ENCODE measurements around the gene GALE. TPM values are rescaled to one million over a fixed set of nuclear protein-coding genes. Genes with fewer than 3 reads are reported as not detected.

The GALE gene
- total and polyA plus RNA-seq, 2 of the 13 experiments (the other 11 are each of a cell fraction or from before 2014, with no cell fraction given) = 85.2 to 88.4 TPM

DNA sequence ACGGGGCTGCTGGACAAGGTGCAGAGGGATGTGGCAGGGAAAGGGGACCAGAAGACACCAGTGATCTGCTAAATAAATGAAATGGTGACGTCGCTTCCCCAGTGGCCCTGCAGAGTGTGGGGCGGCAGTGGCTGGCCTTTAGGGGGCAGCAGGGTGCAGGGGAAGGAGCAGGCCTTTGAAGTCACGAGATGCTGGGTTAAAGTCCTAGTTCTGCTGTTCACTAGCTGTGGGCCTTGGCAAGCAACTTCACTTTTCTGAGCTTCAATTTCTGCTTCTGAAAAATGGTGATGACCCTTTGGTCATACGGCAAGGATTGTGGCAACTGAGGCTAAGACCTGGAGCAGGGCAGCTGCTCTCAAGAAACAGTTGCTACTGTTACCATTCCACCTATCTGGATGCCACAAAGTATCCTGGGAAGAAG is 9.2 kb upstream of the GALE start (continued):
- TF ChIP-seq ZFP37 (CRISPR knock-in tag; IDR thresholded peaks at IDR 0.05; ENCODE audit: borderline replicate concordance) = no peak
- TF ChIP-seq, protein P1, sequence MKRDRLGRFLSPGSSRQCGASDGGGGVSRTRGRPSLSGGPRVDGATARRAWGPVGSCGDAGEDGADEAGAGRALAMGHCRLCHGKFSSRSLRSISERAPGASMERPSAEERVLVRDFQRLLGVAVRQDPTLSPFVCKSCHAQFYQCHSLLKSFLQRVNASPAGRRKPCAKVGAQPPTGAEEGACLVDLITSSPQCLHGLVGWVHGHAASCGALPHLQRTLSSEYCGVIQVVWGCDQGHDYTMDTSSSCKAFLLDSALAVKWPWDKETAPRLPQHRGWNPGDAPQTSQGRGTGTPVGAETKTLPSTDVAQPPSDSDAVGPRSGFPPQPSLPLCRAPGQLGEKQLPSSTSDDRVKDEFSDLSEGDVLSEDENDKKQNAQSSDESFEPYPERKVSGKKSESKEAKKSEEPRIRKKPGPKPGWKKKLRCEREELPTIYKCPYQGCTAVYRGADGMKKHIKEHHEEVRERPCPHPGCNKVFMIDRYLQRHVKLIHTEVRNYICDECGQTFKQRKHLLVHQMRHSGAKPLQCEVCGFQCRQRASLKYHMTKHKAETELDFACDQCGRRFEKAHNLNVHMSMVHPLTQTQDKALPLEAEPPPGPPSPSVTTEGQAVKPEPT (CRISPR knock-in tag; IDR thresholded peaks at IDR 0.05; ENCODE audit: low read depth) = no peak
- TF ChIP-seq, protein P2, sequence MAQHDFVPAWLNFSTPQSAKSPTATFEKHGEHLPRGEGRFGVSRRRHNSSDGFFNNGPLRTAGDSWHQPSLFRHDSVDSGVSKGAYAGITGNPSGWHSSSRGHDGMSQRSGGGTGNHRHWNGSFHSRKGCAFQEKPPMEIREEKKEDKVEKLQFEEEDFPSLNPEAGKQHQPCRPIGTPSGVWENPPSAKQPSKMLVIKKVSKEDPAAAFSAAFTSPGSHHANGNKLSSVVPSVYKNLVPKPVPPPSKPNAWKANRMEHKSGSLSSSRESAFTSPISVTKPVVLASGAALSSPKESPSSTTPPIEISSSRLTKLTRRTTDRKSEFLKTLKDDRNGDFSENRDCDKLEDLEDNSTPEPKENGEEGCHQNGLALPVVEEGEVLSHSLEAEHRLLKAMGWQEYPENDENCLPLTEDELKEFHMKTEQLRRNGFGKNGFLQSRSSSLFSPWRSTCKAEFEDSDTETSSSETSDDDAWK (CRISPR knock-in tag; IDR thresholded peaks at IDR 0.05) = no peak
- TF ChIP-seq, protein P3, sequence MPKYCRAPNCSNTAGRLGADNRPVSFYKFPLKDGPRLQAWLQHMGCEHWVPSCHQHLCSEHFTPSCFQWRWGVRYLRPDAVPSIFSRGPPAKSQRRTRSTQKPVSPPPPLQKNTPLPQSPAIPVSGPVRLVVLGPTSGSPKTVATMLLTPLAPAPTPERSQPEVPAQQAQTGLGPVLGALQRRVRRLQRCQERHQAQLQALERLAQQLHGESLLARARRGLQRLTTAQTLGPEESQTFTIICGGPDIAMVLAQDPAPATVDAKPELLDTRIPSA (CRISPR knock-in tag; IDR thresholded peaks at IDR 0.05; ENCODE audit: borderline replicate concordance) = no peak
- no peak for TF ChIP-seq ZNF775 (CRISPR knock-in tag; IDR thresholded peaks at IDR 0.05; ENCODE audit: borderline replicate concordance)
- TF ChIP-seq, protein P4, sequence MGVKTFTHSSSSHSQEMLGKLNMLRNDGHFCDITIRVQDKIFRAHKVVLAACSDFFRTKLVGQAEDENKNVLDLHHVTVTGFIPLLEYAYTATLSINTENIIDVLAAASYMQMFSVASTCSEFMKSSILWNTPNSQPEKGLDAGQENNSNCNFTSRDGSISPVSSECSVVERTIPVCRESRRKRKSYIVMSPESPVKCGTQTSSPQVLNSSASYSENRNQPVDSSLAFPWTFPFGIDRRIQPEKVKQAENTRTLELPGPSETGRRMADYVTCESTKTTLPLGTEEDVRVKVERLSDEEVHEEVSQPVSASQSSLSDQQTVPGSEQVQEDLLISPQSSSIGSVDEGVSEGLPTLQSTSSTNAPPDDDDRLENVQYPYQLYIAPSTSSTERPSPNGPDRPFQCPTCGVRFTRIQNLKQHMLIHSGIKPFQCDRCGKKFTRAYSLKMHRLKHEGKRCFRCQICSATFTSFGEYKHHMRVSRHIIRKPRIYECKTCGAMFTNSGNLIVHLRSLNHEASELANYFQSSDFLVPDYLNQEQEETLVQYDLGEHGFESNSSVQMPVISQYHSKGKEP (CRISPR knock-in tag; IDR thresholded peaks at IDR 0.05) = no peak
- no peak for TF ChIP-seq RBM39 (IDR thresholded peaks at IDR 0.05; ENCODE audit: low read depth, low read length, poor library complexity, severe bottlenecking)
- TF ChIP-seq, protein P5, sequence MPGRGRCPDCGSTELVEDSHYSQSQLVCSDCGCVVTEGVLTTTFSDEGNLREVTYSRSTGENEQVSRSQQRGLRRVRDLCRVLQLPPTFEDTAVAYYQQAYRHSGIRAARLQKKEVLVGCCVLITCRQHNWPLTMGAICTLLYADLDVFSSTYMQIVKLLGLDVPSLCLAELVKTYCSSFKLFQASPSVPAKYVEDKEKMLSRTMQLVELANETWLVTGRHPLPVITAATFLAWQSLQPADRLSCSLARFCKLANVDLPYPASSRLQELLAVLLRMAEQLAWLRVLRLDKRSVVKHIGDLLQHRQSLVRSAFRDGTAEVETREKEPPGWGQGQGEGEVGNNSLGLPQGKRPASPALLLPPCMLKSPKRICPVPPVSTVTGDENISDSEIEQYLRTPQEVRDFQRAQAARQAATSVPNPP (CRISPR knock-in tag; IDR thresholded peaks at IDR 0.05) = no peak
- TF ChIP-seq, protein P6, sequence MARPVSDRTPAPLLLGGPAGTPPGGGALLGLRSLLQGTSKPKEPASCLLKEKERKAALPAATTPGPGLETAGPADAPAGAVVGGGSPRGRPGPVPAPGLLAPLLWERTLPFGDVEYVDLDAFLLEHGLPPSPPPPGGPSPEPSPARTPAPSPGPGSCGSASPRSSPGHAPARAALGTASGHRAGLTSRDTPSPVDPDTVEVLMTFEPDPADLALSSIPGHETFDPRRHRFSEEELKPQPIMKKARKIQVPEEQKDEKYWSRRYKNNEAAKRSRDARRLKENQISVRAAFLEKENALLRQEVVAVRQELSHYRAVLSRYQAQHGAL (CRISPR knock-in tag; IDR thresholded peaks at IDR 0.05; ENCODE audit: not compliant biosample characterization) = no peak
- TF ChIP-seq ZNF510 (CRISPR knock-in tag; IDR thresholded peaks at IDR 0.05; ENCODE audit: low read depth) = no peak
- peak; percentile 70; the same call in 1 of the 2 replicates for TF ChIP-seq YEATS2 (CRISPR knock-in tag; IDR thresholded peaks at IDR 0.05; ENCODE audit: borderline replicate concordance)
- TF ChIP-seq, protein P7, sequence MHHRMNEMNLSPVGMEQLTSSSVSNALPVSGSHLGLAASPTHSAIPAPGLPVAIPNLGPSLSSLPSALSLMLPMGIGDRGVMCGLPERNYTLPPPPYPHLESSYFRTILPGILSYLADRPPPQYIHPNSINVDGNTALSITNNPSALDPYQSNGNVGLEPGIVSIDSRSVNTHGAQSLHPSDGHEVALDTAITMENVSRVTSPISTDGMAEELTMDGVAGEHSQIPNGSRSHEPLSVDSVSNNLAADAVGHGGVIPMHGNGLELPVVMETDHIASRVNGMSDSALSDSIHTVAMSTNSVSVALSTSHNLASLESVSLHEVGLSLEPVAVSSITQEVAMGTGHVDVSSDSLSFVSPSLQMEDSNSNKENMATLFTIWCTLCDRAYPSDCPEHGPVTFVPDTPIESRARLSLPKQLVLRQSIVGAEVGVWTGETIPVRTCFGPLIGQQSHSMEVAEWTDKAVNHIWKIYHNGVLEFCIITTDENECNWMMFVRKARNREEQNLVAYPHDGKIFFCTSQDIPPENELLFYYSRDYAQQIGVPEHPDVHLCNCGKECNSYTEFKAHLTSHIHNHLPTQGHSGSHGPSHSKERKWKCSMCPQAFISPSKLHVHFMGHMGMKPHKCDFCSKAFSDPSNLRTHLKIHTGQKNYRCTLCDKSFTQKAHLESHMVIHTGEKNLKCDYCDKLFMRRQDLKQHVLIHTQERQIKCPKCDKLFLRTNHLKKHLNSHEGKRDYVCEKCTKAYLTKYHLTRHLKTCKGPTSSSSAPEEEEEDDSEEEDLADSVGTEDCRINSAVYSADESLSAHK (CRISPR knock-in tag; IDR thresholded peaks at IDR 0.05; ENCODE audit: borderline replicate concordance) = no peak
- no peak for TF ChIP-seq MIER2 (CRISPR knock-in tag; IDR thresholded peaks at IDR 0.05)
- TF ChIP-seq ELF4 (CRISPR knock-in tag; IDR thresholded peaks at IDR 0.05; ENCODE audit: borderline replicate concordance) = no peak
- peak; percentile 25 for TF ChIP-seq YY1 (IDR thresholded peaks at IDR 0.05; ENCODE audit: insufficient read depth, insufficient replicate concordance, low read depth, low read length)
- no peak for TF ChIP-seq CAMTA2 (CRISPR knock-in tag; IDR thresholded peaks at IDR 0.05; ENCODE audit: borderline replicate concordance)
- no peak for TF ChIP-seq ZBTB42 (CRISPR knock-in tag; IDR thresholded peaks at IDR 0.05)
